GOT3 (cell line): Measurements from ENCODE around the gene OPCML.

Source experiments
- DNase-seq: peaks from one replicate; lab custom pipeline; 2025; ENCODE audit warnings: mixed read lengths; lab: John Stamatoyannopoulos, UW

The OPCML gene

DNA sequence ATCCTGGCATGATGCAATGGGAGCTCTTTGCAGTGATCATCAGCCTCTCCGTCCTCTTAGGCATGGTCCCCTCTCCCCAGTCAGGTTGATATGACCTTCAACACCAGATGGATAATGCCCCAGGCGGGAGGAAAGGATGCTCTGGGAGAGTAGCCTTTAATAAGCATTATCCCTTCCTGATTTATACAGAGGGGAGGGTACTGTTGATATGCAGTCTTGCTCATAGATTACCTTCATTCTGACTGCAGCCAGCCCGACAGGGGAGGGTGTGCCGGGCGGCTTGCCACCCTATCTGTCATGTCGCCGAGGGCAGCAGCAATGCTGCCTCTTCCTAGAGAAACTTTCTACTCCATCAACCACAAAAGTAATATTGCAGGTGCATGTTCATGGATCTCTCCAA, 497.4 kb downstream of the OPCML start:
- no peak for DNase-seq

DNA sequence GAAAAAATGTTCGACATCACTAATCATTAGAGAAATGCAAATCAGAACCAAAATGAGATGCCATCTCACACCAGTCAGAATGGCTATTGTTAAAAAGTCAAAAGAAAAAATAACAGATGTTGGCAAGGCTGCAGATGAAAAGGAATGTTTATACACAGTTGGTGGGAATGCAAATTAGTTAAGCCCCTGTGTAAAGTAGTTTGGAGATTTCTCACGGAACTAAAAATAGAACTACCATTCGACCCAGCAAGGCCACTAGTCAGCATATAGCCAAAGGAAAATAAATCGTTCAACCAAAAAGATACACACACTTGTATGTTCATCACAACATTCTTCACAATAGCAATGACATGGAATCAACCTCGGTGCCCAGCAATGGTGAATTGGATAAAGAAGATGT, 503.2 kb downstream of the OPCML start:
- DNase-seq = no peak

DNA sequence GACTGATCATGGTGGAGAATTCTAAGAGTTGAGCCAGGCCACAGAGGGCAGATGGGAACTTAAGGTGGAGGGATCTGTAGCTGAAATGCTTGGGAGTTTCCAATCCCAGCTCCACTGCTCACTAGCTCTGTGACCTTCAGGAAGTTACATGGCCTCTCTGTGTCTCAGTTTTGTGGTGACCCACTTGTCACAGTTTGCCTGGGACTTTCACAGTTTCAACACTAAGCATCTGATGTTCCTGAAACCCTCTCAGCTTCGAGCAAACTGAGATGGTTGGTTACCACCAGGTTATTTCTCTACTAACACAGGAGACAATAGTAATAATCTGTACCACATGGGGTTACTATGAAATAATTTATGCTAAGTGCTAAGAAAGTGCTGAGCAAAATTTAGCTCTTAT, 505.3 kb downstream of the OPCML start:
- DNase-seq = no peak

DNA sequence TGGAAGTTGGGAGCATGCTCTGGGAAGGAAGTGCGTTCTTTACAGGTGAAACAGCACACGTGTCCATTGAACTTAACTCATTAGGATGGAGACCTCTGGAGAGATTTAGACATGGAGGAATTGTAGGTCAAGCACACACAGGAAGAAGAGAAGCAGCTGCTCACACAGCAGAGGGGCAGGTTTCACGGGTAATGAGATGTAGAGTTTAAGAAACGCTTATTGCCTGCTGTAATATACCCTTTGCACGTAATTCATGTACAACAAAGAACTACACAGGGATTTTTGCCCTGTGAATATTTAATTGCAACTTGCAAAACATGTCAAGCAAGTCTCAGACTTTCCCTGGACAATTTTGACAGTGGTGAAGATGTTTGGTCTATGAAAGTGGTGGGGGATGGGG, 508.0 kb downstream of the OPCML start:
- no peak for DNase-seq

DNA sequence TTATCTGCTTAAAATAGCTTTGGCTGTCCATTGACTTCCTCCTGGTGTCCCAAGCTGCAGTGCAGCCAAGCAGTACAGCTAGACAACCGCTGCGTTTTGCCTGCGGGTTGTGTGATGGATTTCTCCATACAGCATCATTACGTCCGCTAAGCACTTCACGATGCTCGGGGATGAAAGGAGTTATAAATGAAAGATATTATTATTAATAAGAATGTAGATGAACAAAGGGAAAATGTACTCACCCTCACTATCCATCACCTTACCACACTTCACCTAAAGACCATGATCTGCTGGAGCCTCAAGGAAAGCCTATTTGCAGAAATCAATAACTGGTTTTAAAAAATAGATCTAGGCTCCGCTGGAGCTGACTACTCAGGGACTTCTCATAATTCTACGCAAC, 509.1 kb downstream of the OPCML start:
- DNase-seq = no peak

DNA sequence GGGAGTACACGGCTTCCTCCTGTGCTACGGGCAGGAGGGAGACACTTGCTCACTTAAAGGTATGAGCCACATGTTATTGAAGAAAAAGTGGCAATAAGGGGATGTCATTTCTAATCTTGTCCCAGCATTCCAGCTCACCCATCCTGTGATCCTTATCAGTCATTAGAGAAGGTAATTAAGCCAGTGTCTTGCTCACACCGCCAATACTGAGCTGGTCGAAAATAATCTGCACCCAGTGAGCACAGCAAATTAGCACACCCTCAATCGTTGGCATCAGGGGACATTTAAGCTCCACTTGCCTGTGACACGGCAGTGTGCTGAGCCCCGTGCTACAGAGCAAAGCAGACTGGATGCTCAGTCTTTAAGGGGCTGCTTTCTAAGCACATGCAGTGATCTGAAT, 510.7 kb downstream of the OPCML start:
- no peak for DNase-seq

DNA sequence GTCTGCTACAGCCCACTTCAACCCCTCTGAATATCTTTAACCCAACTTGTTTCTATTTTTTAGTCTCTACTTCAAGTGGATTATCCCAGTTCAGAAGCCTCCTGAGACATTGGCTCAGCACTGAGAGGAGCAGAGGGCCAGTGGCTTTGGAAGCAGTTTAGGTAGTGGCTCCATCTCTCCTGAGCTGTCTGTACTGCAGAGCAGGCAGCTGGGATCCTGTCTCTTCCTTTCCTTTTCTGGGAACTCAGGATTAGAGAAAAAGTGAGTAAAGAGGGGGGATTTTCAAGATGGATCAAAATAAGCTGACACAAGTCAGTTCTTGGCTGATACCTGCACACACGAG, 512.0 kb downstream of the OPCML start:
- DNase-seq = no peak

DNA sequence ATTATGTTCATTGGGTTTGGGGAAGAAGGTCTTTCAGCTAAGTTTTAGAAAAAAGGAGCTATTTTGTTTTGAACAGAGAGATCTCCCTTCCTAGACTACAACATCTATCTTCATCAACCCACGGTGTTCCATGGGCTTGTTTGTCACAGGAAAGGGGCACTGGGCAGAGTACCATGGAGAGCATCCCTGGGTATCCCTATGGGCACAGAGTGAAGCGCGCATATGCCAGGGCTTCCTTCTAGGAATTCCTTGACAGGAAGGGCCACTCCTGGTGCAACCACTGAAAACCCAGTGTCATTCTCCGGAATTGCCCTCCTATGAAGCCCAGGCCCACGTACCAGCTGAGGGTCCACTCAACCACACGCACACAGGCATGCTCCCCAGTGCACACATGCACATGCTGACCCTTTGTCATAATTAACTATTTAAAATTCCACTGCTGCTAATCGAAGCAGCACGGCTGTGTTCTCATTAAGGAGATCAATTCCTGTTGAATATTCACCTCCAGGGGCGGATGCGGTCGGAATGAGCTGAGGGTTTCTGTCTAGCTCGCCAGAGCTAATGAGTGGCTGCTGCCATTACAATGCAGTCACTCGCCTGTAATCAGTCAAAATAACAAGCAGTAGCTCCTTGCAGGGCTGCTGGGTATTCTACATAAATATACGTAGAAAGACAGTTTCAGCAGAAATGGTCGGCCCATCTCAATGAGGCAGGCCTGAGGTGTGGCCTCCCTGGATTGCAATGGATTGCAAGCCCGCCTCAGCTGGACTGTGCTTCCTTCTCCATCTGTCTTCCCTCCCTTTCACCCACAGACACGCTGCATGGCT, 512.5 kb downstream of the OPCML start:
- no peak for DNase-seq

DNA sequence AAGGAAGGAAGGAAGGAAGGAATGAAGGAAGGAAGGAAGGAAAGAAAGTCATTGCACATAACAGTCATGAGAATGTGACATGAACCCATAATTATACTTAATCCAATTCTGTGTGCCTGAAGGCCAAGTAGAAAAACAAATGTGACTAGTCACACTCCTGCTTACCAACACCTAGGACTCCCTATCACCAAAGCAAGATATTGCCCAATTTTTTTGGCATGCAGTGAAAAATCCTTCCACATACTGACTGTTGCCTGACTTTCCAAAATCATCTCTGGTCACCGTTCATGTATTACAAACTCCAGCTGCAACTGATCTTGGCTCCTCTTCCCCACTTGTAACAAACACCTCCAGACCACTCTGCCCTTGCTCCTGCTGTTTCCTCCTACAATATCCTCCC, 516.8 kb downstream of the OPCML start:
- no peak for DNase-seq

DNA sequence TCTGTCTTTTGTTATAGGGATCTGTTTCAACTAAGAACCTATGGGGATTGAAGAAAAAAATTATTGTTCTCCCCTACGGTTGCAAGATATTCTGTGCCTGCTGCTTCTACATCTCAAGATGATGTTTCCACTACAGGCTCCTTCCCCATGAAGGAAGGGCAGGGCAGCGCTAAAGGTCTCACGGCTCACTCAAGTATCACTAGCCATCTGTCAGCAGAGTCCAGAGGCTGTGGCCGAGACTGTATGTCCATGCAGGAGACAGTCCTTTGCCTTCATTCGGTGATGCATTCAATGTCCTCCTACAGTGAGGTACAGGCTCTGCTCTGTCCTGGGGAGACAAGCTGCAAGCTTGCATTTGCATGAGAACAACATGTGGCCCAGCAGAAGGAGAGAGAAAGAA, 518.0 kb downstream of the OPCML start:
- no peak for DNase-seq

DNA sequence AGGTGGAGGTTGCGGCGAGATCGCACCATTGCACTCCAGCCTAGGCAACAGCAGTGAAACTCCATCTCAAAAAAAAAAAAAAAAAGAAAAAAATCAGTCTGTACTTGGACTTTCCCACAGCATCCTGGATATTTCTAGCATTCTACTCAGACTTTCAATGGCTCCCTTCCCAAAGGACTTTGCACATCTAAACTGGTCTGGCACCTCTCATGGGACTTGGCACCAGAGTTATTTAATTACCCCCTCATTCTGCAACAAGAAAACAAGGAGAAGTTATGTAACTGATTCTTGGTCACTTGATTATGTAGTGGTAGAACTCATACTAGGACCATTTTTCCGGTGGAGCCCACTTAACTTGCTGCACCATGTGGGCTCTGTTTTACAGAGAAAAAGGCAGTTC, 519.5 kb downstream of the OPCML start:
- DNase-seq = no peak

DNA sequence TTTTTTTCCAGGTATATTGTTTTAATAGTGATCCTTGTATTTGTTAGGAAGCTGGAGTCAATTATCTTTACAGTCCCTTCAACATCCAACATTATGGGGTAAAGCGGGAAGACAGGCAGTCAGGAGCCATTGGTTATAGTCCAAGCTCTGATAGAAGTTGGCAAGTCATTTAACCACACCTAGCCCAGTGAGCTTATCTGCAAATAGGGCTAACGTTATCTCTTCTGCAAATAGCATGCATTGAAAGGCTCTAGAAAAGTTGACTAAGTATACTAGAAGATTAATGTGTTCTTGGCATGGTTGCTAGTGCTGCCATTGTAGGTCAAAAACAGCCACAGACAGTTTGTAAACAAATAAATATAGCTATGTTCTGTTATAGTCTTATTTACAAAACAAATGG, 520.7 kb downstream of the OPCML start:
- DNase-seq = no peak

DNA sequence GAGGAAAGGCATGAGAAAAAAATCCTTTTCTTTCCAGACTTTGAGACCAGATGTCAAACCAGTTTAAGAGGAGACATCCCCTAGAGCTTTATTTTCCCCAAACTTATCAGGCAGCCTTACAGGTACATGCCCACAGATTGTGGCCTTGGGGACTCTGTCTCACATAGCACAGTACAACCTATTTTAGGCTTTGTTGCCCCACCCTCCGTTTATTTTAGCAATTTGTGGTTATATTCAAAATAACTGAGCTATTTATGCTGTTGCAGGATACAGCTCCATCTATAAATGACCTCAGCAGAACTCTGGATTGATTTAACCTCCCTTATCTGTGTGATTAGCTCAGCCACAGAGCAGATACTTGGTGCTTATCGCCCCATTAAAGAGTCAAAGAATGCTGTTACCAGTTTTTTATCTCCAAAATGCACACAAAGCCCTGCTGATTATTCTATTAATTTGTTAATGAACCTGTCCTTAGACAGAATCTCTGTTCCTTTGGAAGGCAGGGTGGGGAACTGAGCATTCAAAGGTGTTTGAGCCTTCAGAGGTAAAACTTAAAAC, 525.2 kb downstream of the OPCML start:
- DNase-seq = no peak

DNA sequence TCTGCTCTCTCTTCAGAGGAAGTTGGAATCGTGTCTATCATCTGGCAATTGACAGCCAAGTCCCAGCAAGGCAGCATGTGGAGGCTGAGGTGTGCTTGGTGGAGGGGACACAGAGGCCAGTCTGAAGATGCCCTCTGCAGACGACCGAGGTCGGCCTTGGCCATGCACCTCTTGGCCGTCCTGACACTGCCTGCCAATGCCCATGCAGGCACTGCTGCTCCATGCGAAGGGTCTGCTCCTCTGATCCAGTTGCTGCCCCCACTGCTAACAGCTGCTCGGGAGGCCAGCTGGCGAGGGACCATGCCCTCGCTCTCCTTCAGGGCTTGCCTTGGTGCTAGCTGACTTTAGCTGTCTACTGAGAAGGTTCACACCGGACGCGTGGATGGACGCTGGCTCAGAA, 527.9 kb downstream of the OPCML start:
- DNase-seq = no peak

DNA sequence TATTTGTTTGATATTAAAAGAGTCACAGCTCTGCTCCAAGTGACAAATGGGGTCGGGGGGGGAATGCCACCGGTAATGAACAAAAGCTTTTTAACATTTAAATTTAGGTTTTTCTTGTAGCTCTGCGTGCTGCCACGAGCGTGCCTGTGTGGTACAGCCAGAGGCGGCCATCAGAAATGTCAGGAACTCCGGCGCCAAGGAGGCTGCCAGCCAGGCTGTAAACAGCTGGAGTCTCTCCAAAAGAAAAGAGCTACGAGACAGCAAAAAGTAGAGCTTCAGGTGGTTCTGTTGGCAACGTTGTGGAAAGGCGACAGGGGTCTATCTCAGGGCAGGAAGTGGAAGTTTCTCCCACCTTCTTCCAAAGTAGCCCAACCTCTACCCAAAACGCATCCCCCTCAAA, 532.8 kb downstream of the OPCML start:
- no peak for DNase-seq

DNA sequence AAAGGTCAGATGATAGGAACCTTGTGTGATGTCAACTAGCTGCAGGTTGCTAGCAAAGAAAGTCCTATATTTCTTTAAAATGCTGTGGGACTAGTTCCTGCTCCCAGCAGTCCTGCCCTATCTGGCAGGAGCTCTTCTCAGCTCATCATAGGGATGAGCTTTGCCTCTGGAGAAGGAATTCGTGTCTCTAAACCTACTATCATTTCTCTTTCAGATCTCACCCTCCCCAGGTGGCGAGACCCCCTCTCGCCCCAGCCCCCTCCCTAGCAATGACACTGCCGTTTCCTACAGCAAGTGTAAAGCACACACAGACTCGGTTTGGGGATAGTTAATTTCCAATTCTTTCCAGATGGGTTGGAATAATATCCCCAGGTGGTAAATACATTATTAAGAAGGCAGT, 533.3 kb downstream of the OPCML start:
- no peak for DNase-seq

DNA sequence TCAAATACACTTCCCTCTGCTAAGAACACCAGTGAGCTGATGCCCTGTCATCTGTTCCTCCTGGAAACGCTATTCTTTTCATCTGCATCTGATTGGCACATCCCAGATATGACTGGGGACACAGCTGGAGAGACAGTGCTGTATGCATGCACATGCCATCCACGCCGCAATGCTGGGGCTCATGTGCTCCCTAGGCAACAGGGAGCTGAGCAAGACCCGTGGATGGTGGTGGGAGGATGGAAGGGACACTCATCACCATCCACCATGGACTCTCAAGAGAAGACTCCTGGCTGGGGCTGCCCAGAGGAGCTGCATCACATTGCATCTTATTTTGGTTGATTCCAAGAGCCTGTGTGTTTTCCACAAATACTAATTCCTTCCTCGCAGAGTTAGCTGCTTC, 534.9 kb downstream of the OPCML start:
- DNase-seq = no peak

DNA sequence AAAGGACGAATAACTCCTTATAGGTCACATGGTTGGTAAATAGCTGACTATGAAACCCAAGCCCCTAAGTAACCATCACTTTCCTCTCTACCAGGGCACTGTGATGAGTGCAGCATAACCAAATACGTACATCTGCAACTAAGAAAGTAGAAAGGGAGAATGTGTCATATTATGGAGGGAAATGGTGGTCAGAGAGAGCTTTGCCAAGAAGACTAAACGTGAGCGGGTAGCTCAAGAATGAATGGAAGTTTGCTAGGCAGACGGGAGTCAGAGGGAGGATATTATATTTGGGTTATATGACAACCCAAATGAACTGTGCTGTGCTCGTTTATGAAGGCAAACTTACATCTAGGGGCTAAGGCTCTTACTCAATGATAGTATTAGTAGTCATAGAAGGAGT, 537.3 kb downstream of the OPCML start:
- no peak for DNase-seq

DNA sequence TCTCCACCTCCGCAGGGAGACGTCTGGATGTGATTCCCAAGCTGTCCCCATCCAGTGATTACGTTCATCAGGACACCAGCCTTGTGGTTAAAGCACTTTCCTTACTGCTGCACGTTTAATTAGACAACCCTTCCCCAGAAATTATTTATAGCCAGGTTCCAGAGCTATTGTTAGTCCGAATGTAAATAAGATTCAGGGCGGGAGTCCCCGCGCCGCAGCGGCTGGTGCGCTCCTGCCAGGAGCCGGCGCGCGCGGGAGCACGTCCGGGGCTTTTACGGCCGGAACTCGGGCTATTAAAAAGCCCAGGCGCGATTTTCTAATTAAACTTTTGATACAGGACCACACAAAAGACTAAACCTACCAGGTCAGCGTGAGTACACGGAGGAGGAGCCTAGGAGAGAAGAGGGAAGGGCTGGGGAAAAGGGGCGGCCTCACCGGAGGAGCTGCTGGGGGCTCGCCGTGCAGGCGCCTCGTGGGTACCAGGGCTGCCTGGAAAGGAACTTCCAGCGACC, 538.3 kb downstream of the OPCML start:
- no peak for DNase-seq

DNA sequence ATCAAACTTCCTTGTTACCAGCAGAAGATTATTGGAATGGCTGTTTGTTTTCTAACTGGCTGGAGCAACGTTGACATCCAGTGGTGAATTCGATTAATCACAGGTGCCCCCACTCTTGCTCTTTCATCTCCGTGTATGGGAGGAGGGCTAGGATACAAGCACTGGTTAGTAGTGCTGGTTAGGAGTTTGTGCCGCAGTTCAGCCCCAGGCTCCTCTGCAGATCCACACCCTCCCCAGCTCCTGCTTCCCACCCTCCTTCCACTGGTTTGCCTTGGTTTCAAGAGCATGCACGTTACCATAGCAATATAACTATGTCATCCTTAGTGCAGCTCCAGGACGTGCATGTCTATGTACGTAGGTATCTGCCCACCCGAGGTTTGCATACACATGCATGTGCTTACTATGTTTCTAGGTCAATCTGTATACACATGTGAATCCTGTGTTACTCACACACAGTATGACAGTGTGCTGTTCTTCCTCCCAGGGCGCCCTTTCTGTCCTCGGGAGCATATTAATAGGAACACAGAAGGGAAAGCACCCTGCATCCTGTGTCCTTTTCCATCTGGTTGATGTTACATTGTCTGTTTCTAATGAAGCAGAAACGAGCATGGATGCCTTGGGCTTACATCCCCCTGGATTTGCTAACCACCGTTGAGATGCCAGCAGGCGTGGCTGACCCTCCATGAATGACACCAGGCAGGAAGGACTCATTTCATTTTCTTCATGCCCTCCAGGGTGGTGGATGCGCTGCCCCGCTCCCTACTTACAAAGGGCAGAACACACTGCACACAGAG, 539.3 kb downstream of the OPCML start:
- no peak for DNase-seq

DNA sequence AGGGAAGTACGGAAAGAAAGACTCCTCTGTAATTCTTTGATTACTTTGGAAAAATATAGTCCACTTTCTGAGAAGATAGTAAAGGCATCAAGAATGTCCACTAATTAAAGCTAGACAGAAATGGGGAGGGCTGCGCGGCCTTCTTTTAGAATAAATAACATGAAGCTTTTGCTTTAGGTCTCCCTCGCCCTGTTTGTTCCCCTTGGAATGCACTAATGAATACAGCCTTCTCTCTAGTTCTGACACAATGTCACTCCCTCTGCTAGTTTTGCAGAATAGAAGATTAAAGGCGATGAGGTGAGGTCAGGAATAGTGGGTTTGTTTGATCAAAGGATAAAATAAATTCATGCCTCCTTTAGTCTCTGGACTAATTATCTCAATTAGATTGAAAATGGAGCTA, 543.9 kb downstream of the OPCML start:
- DNase-seq = no peak

DNA sequence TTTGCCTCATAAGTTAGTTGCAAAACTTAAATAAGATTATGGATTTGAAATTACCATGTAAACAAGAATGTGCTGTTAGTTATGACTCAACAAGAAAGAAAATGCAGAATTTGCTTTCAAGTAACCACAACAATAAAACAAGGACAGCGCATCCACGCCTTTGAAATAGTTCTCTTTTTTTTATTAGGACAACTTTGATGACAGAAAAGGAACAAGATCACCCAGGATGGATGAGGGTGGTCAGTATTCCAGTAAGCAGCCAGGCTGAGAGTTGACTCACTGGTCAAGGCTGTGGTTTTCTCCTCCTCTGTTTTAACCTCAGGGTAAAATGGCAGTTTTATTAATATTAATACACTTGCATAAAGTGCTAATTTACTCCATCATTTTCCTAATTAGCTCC, 544.4 kb downstream of the OPCML start:
- no peak for DNase-seq

DNA sequence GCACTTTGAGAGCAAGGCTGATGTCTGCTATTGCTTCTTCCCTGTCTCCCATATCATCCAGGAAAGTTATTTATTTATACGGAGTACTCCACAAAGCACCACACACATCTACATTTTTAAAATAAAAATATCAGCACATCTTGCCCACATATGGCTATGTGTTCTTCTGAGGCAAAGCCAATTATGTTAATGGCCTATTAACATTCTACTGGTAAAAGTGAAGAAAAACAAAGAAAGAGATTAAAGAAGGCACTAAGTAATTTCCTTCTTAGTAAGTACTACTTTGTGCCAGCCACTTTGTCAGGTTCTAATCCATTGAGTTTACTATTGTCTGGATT, 548.7 kb downstream of the OPCML start:
- DNase-seq = no peak
